ENCODE results near the gene SPAG16.

- TF ChIP-seq CTCF (IDR thresholded peaks at IDR 0.05) (peak; percentile 97), EZH2 (IDR thresholded peaks at IDR 0.05; ENCODE audit: borderline replicate concordance, insufficient read depth, low read depth, low read length, poor library complexity, severe bottlenecking) (no peak)
These were observed 37.6 kb upstream of the SPAG16 start for GRCh38 chr2:213246497-213247281.

Measured in B cell (primary cell).